RWPE1 (cell line): ENCODE results near the gene TUT1.

Experiments used
- CTCF ChIA-PET: fragments of 350-600 bp; sonication (Branson Sonifier 250); formaldehyde crosslinking; extraction: SDS; loops from one replicate; lab custom pipeline; 2021; lab: Yijun Ruan, JAX
- POLR2A ChIA-PET: fragments of 400-600 bp; formaldehyde crosslinking; extraction: SDS; loops from one replicate; lab custom pipeline; 2020; ENCODE audit warnings: antibody characterized with exemption; ENCODE audit not compliant: low non-redundant PET; lab: Yijun Ruan, JAX
- DNase-seq: peaks from one replicate; pipeline ENCODE4 v3.0.0; 2012; ENCODE audit warnings: low spot score
- H3K27ac ChIP-seq: fragments of 450-650 bp; 2 replicates; pipeline ENCODE4 v1.5.1; 2017
- CTCF ChIP-seq: fragments of 450-650 bp; conservative IDR thresholded peaks from 2 replicates; pipeline ENCODE4 v1.5.1; 2017; ENCODE audit warnings: low read depth, mild to moderate bottlenecking

The TUT1 gene

DNA sequence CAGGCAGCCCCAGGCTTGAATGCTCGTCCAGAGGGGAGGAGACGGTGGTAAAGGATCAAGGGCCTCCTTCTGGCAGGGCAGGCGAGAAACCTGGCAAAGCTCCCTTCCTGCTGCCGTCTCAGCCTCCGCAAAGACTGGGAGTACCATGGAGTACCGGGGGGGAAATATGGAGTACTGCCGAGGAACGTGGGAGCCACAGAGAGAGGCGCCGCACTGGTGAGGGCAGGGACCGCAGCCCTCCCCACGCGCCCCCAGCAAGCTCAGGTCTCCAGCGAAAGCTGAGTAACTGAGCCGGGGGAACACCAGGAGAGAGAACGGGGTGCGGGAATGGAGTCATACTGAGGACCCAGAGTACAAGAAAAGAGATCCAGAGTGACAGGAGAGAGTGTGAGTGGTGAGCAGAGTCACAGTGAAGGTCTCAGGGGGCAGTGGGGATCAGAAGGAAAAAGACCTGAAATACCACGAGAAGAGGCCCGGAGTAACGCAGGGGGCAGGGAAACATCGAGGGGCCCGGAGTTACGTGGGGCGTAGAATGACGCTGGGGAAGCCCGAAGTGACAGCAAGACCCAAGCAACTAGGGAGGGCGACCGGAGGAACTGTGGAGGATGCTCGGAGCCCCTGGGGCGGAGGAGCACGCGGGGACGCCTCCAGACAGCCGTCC lies 20.5 kb upstream of the TUT1 start:
- H3K27ac ChIP-seq: peak overlapping the region; percentile 98
- ChIA-PET POLR2A (interaction anchor here (1.0 to 1.1 kb wide), 2 partner anchors 21 to 54 kb away, joined by 3 to 4 read pairs; partner anchors contain the start of genes CSKMT and TUT1), CTCF (interaction anchor here (0.5 to 1.3 kb wide), 13 partner anchors 9 to 1834 kb away, joined by 3 to 7 read pairs (median 3); partner anchors contain the start of gene B3GAT3)
- no peak for DNase-seq
- no peak for TF ChIP-seq CTCF

- peak overlapping the region; percentile 98 for H3K27ac ChIP-seq
- ChIA-PET CTCF (interaction anchor here (0.5 to 1.3 kb wide), 10 partner anchors 8 to 216 kb away, joined by 3 to 7 read pairs (median 4); partner anchors contain the start of gene B3GAT3), POLR2A (interaction anchor here (1.0 to 1.1 kb wide), 2 partner anchors 20 to 54 kb away, joined by 3 to 4 read pairs; partner anchors contain the start of genes CSKMT and TUT1)
- DNase-seq: no peak
- TF ChIP-seq CTCF: no peak
Observed at GRCh38 chr11:62610814-62611704, 19.7 kb upstream of the TUT1 start.

DNA sequence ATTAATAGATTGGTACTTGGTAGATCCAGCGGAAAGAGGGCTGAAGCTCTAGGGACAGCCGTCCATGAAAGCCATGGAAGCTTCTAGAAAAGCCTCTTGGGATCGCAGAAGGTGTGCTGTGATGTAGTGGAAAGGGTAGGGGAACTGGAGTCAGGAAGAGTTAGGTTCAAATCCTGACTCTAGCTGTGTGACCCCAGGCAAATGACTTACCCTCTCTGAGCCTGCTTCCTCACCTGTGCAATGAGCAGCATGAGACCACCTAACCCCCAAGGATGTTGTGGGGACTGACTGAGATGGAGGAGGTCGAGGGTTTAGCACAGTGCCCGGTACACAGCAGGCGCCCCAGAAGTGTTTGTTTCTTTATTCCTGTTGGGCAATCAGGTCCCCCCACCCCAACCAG lies 19.1 kb upstream of the TUT1 start:
- peak overlapping the region; percentile 98 for H3K27ac ChIP-seq

GRCh38 chr11:62608776-62609175 lies 17.5 kb upstream of the TUT1 start:
- ChIA-PET POLR2A (no interaction called here), CTCF (interaction anchor here (0.6 kb wide), 1 partner anchor 237 kb away, joined by 4 read pairs; no protein-coding TSS in a partner anchor)
- no peak for TF ChIP-seq CTCF
- peak overlapping the region; percentile 98 for H3K27ac ChIP-seq
- DNase-seq: no peak

More for the DNA sequence above, 19.1 kb upstream of the TUT1 start:
- POLR2A ChIA-PET: no interaction called here
- CTCF ChIA-PET: interaction anchor here (1.2 kb wide), 1 partner anchor 216 kb away, joined by 4 read pairs; no protein-coding TSS in a partner anchor
- TF ChIP-seq CTCF: no peak
- no peak for DNase-seq

GRCh38 chr11:62607714-62608113 lies 16.4 kb upstream of the TUT1 start:
- DNase-seq: no peak
- TF ChIP-seq CTCF: no peak
- ChIA-PET POLR2A (no interaction called here), CTCF (no interaction called here)
- peak overlapping the region; percentile 98 for H3K27ac ChIP-seq

DNA sequence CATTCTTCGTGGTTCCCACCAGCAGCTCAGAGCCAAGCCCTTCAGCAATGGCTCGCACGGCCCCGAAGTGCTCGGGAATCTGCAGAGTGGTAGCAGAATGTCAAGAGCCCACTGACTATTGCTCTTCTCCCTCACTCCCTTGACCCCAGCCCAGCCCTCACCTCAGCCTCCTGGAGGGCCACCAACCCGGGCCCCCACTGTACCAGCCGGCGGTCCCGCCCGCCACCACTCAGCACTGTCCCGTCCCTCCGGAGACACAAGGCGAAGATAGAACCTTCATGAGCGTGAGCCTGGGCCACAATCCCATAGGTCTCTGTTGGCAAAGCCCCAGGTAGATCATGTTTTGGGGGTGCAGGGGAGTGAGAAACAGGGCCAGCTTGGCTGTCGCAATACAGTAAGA lies 14.6 kb upstream of the TUT1 start:
- peak overlapping the region; percentile 98 for H3K27ac ChIP-seq
- ChIA-PET CTCF (no interaction called here), POLR2A (no interaction called here)
- no peak for DNase-seq
- no peak for TF ChIP-seq CTCF
